WTC11 (cell line): ENCODE measurements around the gene RASL12. TPM values are rescaled to one million over a fixed set of nuclear protein-coding genes. Genes with fewer than 3 reads are reported as not detected.

Experiments used
- ATAC-seq: fragments of 200-7000 bp; cut with Tn5 transposase; 2 replicates; pipeline ENCODE4 v1.10.0; 2021; ENCODE audit warnings: mild to moderate bottlenecking, moderate library complexity
- CTCF ChIA-PET: fragments of 300-600 bp; sonication (Branson Sonifier 250); formaldehyde crosslinking; loops from one replicate; lab custom pipeline; 2021; ENCODE audit warnings: antibody characterized with exemption; lab: Charles Lee
- POLR2A ChIA-PET: fragments of 350-600 bp; sonication (Branson Sonifier 250); formaldehyde crosslinking; loops from one replicate; lab custom pipeline; 2021; ENCODE audit warnings: antibody characterized with exemption; lab: Charles Lee
- DNase-seq: peaks from one replicate; pipeline ENCODE4 v3.0.0; 2021; ENCODE audit warnings: low spot score
- H3K27ac Mint-ChIP-seq: 2 replicates; pipeline ENCODE4 v1.8.0; 2021; ENCODE audit warnings: mixed read lengths
- H3K27me3 Mint-ChIP-seq: 2 replicates; pipeline ENCODE4 v1.8.0; 2021; ENCODE audit warnings: low read depth, mild to moderate bottlenecking, moderate library complexity, mixed read lengths
- H3K36me3 Mint-ChIP-seq: 2 replicates; pipeline ENCODE4 v1.8.0; 2021; ENCODE audit warnings: mixed read lengths
- H3K4me1 Mint-ChIP-seq: 2 replicates; pipeline ENCODE4 v1.8.0; 2022; ENCODE audit warnings: mixed read lengths
- H3K4me3 Mint-ChIP-seq: 2 replicates; pipeline ENCODE4 v1.8.0; 2021; ENCODE audit warnings: mild to moderate bottlenecking, moderate library complexity, mixed read lengths
- H3K9me3 Mint-ChIP-seq: 2 replicates; pipeline ENCODE4 v1.8.0; 2021; ENCODE audit warnings: mixed read lengths
- CBFB ChIP-seq: sonication (generic); formaldehyde crosslinking; IDR thresholded peaks from 2 replicates; pipeline ENCODE4 v1.8.1; 2022; ENCODE audit warnings: mild to moderate bottlenecking, low read depth, missing genetic modification reagents
- CREB1 ChIP-seq: sonication (generic); formaldehyde crosslinking; IDR thresholded peaks from 2 replicates; pipeline ENCODE4 v1.8.0; 2023; ENCODE audit warnings: mild to moderate bottlenecking, missing genetic modification reagents
- EMX1 ChIP-seq: fragments of 250-450 bp; sonication (Bioruptor Pico); IDR thresholded peaks from 2 replicates; pipeline ENCODE4 v1.8.0; 2021; ENCODE audit warnings: mild to moderate bottlenecking
- FOXJ3 ChIP-seq: sonication (generic); formaldehyde crosslinking; IDR thresholded peaks from 2 replicates; pipeline ENCODE4 v1.9.0; 2021; ENCODE audit warnings: missing genetic modification reagents, mild to moderate bottlenecking, borderline replicate concordance
- FOXK1 ChIP-seq: sonication (generic); formaldehyde crosslinking; IDR thresholded peaks from 2 replicates; pipeline ENCODE4 v1.8.0; 2022; ENCODE audit warnings: mild to moderate bottlenecking, moderate library complexity, missing genetic modification reagents
- FOXP1 ChIP-seq: sonication (generic); formaldehyde crosslinking; IDR thresholded peaks from 2 replicates; pipeline ENCODE4 v1.8.0; 2022; ENCODE audit warnings: missing genetic modification reagents, mild to moderate bottlenecking, moderate library complexity, borderline replicate concordance
- GTF2I ChIP-seq: fragments of 250-450 bp; sonication (Bioruptor Pico); conservative IDR thresholded peaks from 2 replicates; pipeline ENCODE4 v1.4.0; 2021; ENCODE audit warnings: mild to moderate bottlenecking
- HMGA2 ChIP-seq: fragments of 250-450 bp; sonication (Bioruptor Pico); IDR thresholded peaks from 2 replicates; pipeline ENCODE4 v1.4.0; 2021; ENCODE audit warnings: mild to moderate bottlenecking, moderate library complexity
- MLX ChIP-seq: sonication (generic); formaldehyde crosslinking; IDR thresholded peaks from 2 replicates; pipeline ENCODE4 v1.8.1; 2023; ENCODE audit warnings: mild to moderate bottlenecking, missing genetic modification reagents, moderate library complexity
- MXD4 ChIP-seq: fragments of 250-450 bp; sonication (Bioruptor Pico); IDR thresholded peaks from 2 replicates; pipeline ENCODE4 v1.8.0; 2021; ENCODE audit warnings: mild to moderate bottlenecking, moderate library complexity, borderline replicate concordance
- NFYB ChIP-seq: sonication (generic); formaldehyde crosslinking; conservative IDR thresholded peaks from 2 replicates; pipeline ENCODE4 v1.8.0; 2022; ENCODE audit warnings: low read depth, missing genetic modification reagents
- OVOL2 ChIP-seq: fragments of 250-450 bp; sonication (Bioruptor Pico); IDR thresholded peaks from 2 replicates; pipeline ENCODE4 v1.9.0; 2021; ENCODE audit warnings: mild to moderate bottlenecking, borderline replicate concordance
- PRRX2 ChIP-seq: fragments of 250-450 bp; sonication (Bioruptor Pico); IDR thresholded peaks from 2 replicates; pipeline ENCODE4 v1.8.0; 2021; ENCODE audit warnings: mild to moderate bottlenecking
- SOX15 ChIP-seq: fragments of 250-450 bp; sonication (Bioruptor Pico); IDR thresholded peaks from 2 replicates; pipeline ENCODE4 v1.9.0; 2021; ENCODE audit warnings: mild to moderate bottlenecking
- TCF7 ChIP-seq: sonication (generic); formaldehyde crosslinking; IDR thresholded peaks from 2 replicates; pipeline ENCODE4 v1.8.0; 2022; ENCODE audit warnings: mild to moderate bottlenecking, low read depth, missing genetic modification reagents, moderate library complexity
- ZBTB21 ChIP-seq: sonication (generic); formaldehyde crosslinking; IDR thresholded peaks from 2 replicates; pipeline ENCODE4 v1.8.1; 2023; ENCODE audit warnings: mild to moderate bottlenecking, missing genetic modification reagents, borderline replicate concordance
- ZNF416 ChIP-seq: fragments of 250-450 bp; sonication (Bioruptor Pico); IDR thresholded peaks from 2 replicates; pipeline ENCODE4 v1.9.0; 2021; ENCODE audit warnings: mild to moderate bottlenecking, inconsistent platforms
- ZSCAN18 ChIP-seq: fragments of 250-450 bp; sonication (Bioruptor Pico); IDR thresholded peaks from 2 replicates; pipeline ENCODE4 v2.1.2; 2022; ENCODE audit warnings: mild to moderate bottlenecking, moderate library complexity
- total RNA-seq: library from RNA; stranded (reverse); gene quantifications from 3 replicates; pipeline ENCODE4 v1.2.3, GENCODE V29; 2021
- TF ChIP-seq, protein P1 (sequence below): sonication (generic); formaldehyde crosslinking; IDR thresholded peaks from 2 replicates; pipeline ENCODE4 v1.8.0; 2023; ENCODE audit warnings: missing genetic modification reagents, mild to moderate bottlenecking, borderline replicate concordance
- TF ChIP-seq, protein P2 (sequence below): fragments of 250-450 bp; sonication (Bioruptor Pico); IDR thresholded peaks from 2 replicates; pipeline ENCODE4 v1.9.0; 2021; ENCODE audit warnings: mild to moderate bottlenecking
- TF ChIP-seq, protein P3 (sequence below): sonication (generic); formaldehyde crosslinking; IDR thresholded peaks from 2 replicates; pipeline ENCODE4 v1.8.1; 2022; ENCODE audit warnings: mild to moderate bottlenecking, missing genetic modification reagents, moderate library complexity, borderline replicate concordance

Gene RASL12
- total RNA-seq, 1 experiment from 2014 or later, result 5.6 TPM

DNA sequence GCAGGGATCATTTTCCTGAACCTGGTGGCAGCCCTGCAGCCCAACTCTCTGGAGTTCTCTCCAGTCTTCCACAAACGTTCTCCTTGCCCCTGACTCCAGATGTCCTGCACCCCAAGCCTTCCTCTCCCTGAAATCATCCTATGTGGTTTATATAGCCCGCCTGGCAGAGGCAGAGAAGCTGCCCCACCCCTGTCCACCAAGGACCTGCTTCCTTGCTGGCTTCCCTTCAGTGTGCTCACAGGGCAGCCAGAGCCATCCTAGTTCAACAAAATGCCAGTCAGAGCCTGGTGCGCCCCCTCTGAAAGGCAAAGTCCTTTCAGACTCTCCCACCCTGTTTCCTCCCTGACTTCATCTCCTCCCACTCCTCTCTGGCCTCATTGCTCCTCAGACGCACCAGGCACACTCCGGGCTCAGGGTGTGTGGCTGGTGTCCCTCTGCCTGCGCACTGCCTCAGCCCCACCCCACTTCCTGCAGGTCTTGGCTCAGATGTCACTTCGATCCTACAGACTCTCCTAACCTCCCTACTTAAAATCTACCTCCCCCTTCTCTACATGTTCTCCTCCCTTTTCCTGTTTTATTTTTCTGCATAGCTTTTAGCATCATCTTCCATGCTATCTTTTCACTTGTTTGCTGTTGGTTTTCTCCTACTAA is 14.6 kb upstream of the RASL12 start (continued):
- TF ChIP-seq, protein P1, sequence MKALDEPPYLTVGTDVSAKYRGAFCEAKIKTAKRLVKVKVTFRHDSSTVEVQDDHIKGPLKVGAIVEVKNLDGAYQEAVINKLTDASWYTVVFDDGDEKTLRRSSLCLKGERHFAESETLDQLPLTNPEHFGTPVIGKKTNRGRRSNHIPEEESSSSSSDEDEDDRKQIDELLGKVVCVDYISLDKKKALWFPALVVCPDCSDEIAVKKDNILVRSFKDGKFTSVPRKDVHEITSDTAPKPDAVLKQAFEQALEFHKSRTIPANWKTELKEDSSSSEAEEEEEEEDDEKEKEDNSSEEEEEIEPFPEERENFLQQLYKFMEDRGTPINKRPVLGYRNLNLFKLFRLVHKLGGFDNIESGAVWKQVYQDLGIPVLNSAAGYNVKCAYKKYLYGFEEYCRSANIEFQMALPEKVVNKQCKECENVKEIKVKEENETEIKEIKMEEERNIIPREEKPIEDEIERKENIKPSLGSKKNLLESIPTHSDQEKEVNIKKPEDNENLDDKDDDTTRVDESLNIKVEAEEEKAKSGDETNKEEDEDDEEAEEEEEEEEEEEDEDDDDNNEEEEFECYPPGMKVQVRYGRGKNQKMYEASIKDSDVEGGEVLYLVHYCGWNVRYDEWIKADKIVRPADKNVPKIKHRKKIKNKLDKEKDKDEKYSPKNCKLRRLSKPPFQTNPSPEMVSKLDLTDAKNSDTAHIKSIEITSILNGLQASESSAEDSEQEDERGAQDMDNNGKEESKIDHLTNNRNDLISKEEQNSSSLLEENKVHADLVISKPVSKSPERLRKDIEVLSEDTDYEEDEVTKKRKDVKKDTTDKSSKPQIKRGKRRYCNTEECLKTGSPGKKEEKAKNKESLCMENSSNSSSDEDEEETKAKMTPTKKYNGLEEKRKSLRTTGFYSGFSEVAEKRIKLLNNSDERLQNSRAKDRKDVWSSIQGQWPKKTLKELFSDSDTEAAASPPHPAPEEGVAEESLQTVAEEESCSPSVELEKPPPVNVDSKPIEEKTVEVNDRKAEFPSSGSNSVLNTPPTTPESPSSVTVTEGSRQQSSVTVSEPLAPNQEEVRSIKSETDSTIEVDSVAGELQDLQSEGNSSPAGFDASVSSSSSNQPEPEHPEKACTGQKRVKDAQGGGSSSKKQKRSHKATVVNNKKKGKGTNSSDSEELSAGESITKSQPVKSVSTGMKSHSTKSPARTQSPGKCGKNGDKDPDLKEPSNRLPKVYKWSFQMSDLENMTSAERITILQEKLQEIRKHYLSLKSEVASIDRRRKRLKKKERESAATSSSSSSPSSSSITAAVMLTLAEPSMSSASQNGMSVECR (CRISPR knock-in tag), result no peak
- TF ChIP-seq FOXP1 (CRISPR knock-in tag), result no peak
- no peak for TF ChIP-seq HMGA2 (CRISPR knock-in tag)
- no peak for TF ChIP-seq FOXK1 (CRISPR knock-in tag)

DNA sequence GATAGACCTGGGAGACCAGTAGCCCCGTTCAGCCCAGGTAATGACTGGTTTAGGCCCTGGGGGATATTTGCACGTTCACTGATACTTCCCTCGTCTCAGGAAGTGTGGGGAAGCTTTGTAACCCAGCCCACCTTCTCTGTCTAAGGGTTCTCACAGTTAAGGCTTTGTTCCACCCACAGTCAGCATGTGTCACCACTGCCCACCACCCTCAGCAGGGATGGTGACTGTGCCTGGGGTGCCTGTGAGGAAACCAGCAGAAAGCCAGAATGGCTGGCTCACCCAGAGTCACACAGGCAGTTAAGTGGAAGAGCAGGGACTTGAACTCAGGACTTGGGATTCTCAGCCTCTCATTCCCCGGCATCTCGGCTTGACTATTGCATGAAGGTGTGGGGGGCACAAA is 14.0 kb upstream of the RASL12 start:
- Mint-ChIP-seq H3K36me3 (no peaks in the 10 kb centered on the region), H3K9me3 (no peaks in the 10 kb centered on the region)
- TF ChIP-seq FOXJ3, result no peak
- no peak for TF ChIP-seq OVOL2
- TF ChIP-seq CBFB (CRISPR knock-in tag), result no peak
- no peak for TF ChIP-seq TCF7 (CRISPR knock-in tag)
- no peak for TF ChIP-seq PRRX2 (CRISPR knock-in tag)
- TF ChIP-seq, protein P2, sequence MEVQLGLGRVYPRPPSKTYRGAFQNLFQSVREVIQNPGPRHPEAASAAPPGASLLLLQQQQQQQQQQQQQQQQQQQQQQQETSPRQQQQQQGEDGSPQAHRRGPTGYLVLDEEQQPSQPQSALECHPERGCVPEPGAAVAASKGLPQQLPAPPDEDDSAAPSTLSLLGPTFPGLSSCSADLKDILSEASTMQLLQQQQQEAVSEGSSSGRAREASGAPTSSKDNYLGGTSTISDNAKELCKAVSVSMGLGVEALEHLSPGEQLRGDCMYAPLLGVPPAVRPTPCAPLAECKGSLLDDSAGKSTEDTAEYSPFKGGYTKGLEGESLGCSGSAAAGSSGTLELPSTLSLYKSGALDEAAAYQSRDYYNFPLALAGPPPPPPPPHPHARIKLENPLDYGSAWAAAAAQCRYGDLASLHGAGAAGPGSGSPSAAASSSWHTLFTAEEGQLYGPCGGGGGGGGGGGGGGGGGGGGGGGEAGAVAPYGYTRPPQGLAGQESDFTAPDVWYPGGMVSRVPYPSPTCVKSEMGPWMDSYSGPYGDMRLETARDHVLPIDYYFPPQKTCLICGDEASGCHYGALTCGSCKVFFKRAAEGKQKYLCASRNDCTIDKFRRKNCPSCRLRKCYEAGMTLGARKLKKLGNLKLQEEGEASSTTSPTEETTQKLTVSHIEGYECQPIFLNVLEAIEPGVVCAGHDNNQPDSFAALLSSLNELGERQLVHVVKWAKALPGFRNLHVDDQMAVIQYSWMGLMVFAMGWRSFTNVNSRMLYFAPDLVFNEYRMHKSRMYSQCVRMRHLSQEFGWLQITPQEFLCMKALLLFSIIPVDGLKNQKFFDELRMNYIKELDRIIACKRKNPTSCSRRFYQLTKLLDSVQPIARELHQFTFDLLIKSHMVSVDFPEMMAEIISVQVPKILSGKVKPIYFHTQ (CRISPR knock-in tag), result no peak
- TF ChIP-seq MLX, result no peak
- no peak for TF ChIP-seq SOX15 (CRISPR knock-in tag)
- TF ChIP-seq CREB1 (CRISPR knock-in tag), result no peak
- TF ChIP-seq ZSCAN18 (CRISPR knock-in tag), result no peak
- TF ChIP-seq GTF2I, result no peak
- TF ChIP-seq ZBTB21 (CRISPR knock-in tag), result no peak
- TF ChIP-seq MXD4, result no peak
- no peak for TF ChIP-seq NFYB (CRISPR knock-in tag)
- no peak for TF ChIP-seq ZNF416 (CRISPR knock-in tag)
- no peak for TF ChIP-seq EMX1
- TF ChIP-seq, protein P3, sequence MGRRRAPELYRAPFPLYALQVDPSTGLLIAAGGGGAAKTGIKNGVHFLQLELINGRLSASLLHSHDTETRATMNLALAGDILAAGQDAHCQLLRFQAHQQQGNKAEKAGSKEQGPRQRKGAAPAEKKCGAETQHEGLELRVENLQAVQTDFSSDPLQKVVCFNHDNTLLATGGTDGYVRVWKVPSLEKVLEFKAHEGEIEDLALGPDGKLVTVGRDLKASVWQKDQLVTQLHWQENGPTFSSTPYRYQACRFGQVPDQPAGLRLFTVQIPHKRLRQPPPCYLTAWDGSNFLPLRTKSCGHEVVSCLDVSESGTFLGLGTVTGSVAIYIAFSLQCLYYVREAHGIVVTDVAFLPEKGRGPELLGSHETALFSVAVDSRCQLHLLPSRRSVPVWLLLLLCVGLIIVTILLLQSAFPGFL (CRISPR knock-in tag), result no peak
- TF ChIP-seq, all 79 proteins: peak for 0
- peaks cover 22% of the 10 kb centered on the region for H3K27me3 Mint-ChIP-seq
- ATAC-seq (no peak), DNase-seq (no peak)
- CTCF ChIA-PET, result interaction anchor here (1.2 to 15.1 kb wide), 6 partner anchors 14 to 73 kb away, joined by 3 to 308 read pairs (median 54); partner anchors contain the start of gene RASL12
- H3K4me3 Mint-ChIP-seq, result no peak overlapping the region
- POLR2A ChIA-PET, result interaction anchor here (2.1 kb wide), 1 partner anchor 15 kb away, joined by 11 read pairs; the partner anchor contains the start of gene RASL12
- peaks cover 67% of the 10 kb centered on the region for H3K4me1 Mint-ChIP-seq
- H3K27ac Mint-ChIP-seq, result no peak overlapping the region
